ACC112 (cell line): ENCODE data around the gene IPP.
"Not testable (repeated sequence)": the region's sequence is repeated elsewhere in the genome, so short reads cannot be mapped to it uniquely, and the experiment has no call there.

Experiments
- H2AFZ ChIP-seq: fragments of 200-600 bp; sonication (generic); one replicate; pipeline ENCODE4 v1.6.0; 2017; ENCODE audit warnings: antibody characterized with exemption, low read length; ENCODE audit not compliant: unreplicated experiment
- H3K27ac ChIP-seq: fragments of 200-600 bp; sonication (generic); 2 replicates; pipeline ENCODE4 v1.5.1; 2014; ENCODE audit warnings: low read depth, mild to moderate bottlenecking, antibody characterized with exemption, low read length, moderate library complexity
- H3K27me3 ChIP-seq: fragments of 200-600 bp; sonication (generic); 2 replicates; pipeline ENCODE4 v1.6.1; 2014; ENCODE audit warnings: mild to moderate bottlenecking, antibody characterized with exemption, low read length, moderate library complexity, mixed read lengths; ENCODE audit not compliant: insufficient read depth
- H3K36me3 ChIP-seq: fragments of 200-600 bp; sonication (generic); 2 replicates; pipeline ENCODE4 v1.6.1; 2016; ENCODE audit warnings: mild to moderate bottlenecking, antibody characterized with exemption, low read length, moderate library complexity, mixed read lengths; ENCODE audit not compliant: insufficient read depth
- H3K4me1 ChIP-seq: fragments of 200-600 bp; sonication (generic); one replicate; pipeline ENCODE4 v1.6.1; 2016; ENCODE audit warnings: low read length, mixed read lengths; ENCODE audit not compliant: insufficient read depth, unreplicated experiment, control insufficient read depth
- H3K4me3 ChIP-seq: fragments of 200-600 bp; sonication (generic); 2 replicates; pipeline ENCODE4 v1.5.1; 2014; ENCODE audit warnings: mild to moderate bottlenecking, low read depth, low read length
- H3K79me2 ChIP-seq: fragments of 200-600 bp; sonication (generic); one replicate; pipeline ENCODE4 v1.6.0; 2016; ENCODE audit warnings: low read length; ENCODE audit not compliant: control insufficient read depth, unreplicated experiment, insufficient read depth

The IPP gene

GRCh38 chr1:45746922-45747321, 3.5 kb downstream of the IPP start:
- no peaks in the 10 kb centered on the region; the same call in 1 of the 2 replicates for H3K36me3 ChIP-seq

GRCh38 chr1:45739641-45740156, 10.8 kb downstream of the IPP start:
- not testable (repeated sequence) for H3K27ac ChIP-seq, H3K36me3 ChIP-seq, H3K27me3 ChIP-seq

More at GRCh38 chr1:45746922-45747321, 3.5 kb downstream of the IPP start:
- Histone ChIP-seq H3K4me1 (no peaks in the 10 kb centered on the region), H3K27ac (no peak overlapping the region), H3K4me3 (no peak overlapping the region), H2AFZ (no peak overlapping the region), H3K27me3 (no peaks in the 10 kb centered on the region), H3K79me2 (peaks cover 11% of the 10 kb centered on the region)

GRCh38 chr1:45739137-45739536, 11.3 kb downstream of the IPP start:
- no peaks in the 10 kb centered on the region for H3K4me1 ChIP-seq
- H2AFZ ChIP-seq: no peak overlapping the region
- H3K27ac ChIP-seq: no peak overlapping the region
- no peak overlapping the region for H3K4me3 ChIP-seq
- no peaks in the 10 kb centered on the region for H3K27me3 ChIP-seq
- H3K79me2 ChIP-seq: no peaks in the 10 kb centered on the region
- H3K36me3 ChIP-seq: no peaks in the 10 kb centered on the region

More at GRCh38 chr1:45739641-45740156, 10.8 kb downstream of the IPP start:
- H3K4me3 ChIP-seq, H3K4me1 ChIP-seq, H2AFZ ChIP-seq, H3K79me2 ChIP-seq: not testable (repeated sequence)

GRCh38 chr1:45730780-45731319, 19.6 kb downstream of the IPP start:
- no peak overlapping the region for H2AFZ ChIP-seq
- H3K36me3 ChIP-seq: peaks cover 5% of the 10 kb centered on the region; the same call in 1 of the 2 replicates
- H3K4me1 ChIP-seq: no peaks in the 10 kb centered on the region

GRCh38 chr1:45730075-45730779, 20.2 kb downstream of the IPP start:
- Histone ChIP-seq H3K4me3 (no peak overlapping the region), H3K79me2 (no peaks in the 10 kb centered on the region), H2AFZ (no peak overlapping the region), H3K4me1 (no peaks in the 10 kb centered on the region), H3K36me3 (peaks cover 5% of the 10 kb centered on the region; the same call in 1 of the 2 replicates), H3K27me3 (no peaks in the 10 kb centered on the region), H3K27ac (no peak overlapping the region)

More at GRCh38 chr1:45730780-45731319, 19.6 kb downstream of the IPP start:
- H3K27ac ChIP-seq: no peak overlapping the region
- no peak overlapping the region for H3K4me3 ChIP-seq
- H3K27me3 ChIP-seq: no peaks in the 10 kb centered on the region
- no peaks in the 10 kb centered on the region for H3K79me2 ChIP-seq

- H3K4me3 ChIP-seq, H3K27ac ChIP-seq, H3K79me2 ChIP-seq, H3K36me3 ChIP-seq, H2AFZ ChIP-seq, H3K27me3 ChIP-seq: not testable (repeated sequence)
- H3K4me1 ChIP-seq: peaks cover 11% of the 10 kb centered on the region
Observed at GRCh38 chr1:45726007-45726406, 24.4 kb downstream of the IPP start.

GRCh38 chr1:45723248-45723930, 27.1 kb downstream of the IPP start:
- no peaks in the 10 kb centered on the region for H3K27me3 ChIP-seq
- peaks cover 11% of the 10 kb centered on the region for H3K4me1 ChIP-seq
- H3K79me2 ChIP-seq: no peaks in the 10 kb centered on the region
- H3K36me3 ChIP-seq: no peaks in the 10 kb centered on the region; the same call in 1 of the 2 replicates
- H3K4me3 ChIP-seq: no peak overlapping the region
- no peak overlapping the region for H2AFZ ChIP-seq
- peak overlapping the region; percentile 43 for H3K27ac ChIP-seq

GRCh38 chr1:45722809-45723208, 27.6 kb downstream of the IPP start:
- no peak overlapping the region for H3K4me3 ChIP-seq
- H3K4me1 ChIP-seq: peaks cover 11% of the 10 kb centered on the region
- H3K79me2 ChIP-seq: no peaks in the 10 kb centered on the region
- H2AFZ ChIP-seq: no peak overlapping the region
- H3K27ac ChIP-seq: peak overlapping the region; percentile 43
- H3K36me3 ChIP-seq: no peaks in the 10 kb centered on the region; the same call in 1 of the 2 replicates
- H3K27me3 ChIP-seq: no peaks in the 10 kb centered on the region

- H3K4me3 ChIP-seq: no peak overlapping the region
- H3K79me2 ChIP-seq: no peaks in the 10 kb centered on the region
- H2AFZ ChIP-seq: no peak overlapping the region
- peaks cover 17% of the 10 kb centered on the region for H3K4me1 ChIP-seq
- peaks cover 5% of the 10 kb centered on the region for H3K36me3 ChIP-seq
- H3K27me3 ChIP-seq: no peaks in the 10 kb centered on the region
- H3K27ac ChIP-seq: no peak overlapping the region
Observed at GRCh38 chr1:45721207-45721606, 29.2 kb downstream of the IPP start.

GRCh38 chr1:45718289-45718688, 32.2 kb downstream of the IPP start:
- Histone ChIP-seq H2AFZ (no peak overlapping the region), H3K4me3 (no peak overlapping the region), H3K27ac (no peak overlapping the region), H3K36me3 (peaks cover 11% of the 10 kb centered on the region), H3K27me3 (no peaks in the 10 kb centered on the region), H3K4me1 (peaks cover 14% of the 10 kb centered on the region), H3K79me2 (no peaks in the 10 kb centered on the region)
